NCI-H226 (cell line): ENCODE measurements around the gene FGD4.

Source experiments
- DNase-seq: peaks from one replicate; pipeline ENCODE4 v3.0.0-alpha.2; 2015

FGD4 gene

DNA sequence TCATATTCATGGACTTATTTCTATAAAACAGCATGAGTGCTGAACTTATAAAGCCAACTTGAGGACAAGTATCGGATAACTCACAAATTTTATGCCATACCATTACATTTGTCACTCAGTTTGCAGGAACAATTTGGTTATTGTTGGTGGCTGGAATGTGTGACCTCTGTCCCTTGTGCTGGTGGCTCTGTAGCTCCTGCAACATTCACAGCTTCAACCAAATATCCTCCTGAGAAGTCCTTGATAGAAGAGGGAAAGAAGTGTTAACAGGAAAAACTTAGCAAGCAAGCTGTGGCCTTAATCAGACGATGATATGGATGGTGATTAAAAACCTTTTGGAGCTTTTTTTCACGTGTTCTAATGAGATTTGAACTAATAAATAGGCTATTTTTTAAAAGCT lies 218.8 kb downstream of the FGD4 start:
- no peak for DNase-seq

DNA sequence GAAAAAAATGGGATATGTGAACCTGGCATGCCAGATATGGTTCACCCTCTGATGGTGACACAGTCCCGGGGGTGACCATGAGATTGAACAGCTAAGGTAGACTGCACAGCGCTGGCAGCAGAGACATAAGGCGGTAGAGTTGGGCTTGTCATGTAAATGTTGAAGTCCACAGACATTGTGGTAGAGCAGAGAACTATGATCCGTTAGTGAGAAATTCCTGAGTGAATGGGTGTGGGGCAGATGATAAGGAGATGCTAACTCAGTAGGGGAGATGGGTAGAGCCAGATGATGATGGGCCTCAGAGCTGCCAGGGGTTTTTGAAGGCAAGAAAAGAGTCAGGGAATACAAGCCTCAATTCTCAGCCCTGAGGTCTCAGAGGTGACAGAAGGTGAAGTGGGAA lies 228.6 kb downstream of the FGD4 start:
- DNase-seq, result no peak

- DNase-seq, result no peak
Measured at GRCh38 chr12:32641287-32641901, 242.0 kb downstream of the FGD4 start.

DNA sequence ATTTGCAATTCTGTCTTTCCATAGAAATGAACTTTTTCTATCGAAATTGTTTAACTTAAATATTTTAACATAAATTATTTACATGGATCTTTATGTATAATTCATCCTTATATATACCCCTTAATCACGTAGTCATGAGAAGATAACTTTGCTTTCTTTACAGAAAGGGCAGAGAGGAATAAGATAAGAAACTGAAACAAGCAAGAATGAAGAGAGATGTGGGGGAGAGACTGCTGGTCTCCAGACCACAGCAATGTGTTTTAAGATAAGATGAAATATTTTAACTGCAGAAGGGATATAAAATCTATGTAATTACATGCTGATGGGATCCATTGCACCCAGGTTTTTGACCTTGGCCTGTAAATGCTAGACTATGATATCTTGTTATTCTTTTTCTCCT lies 245.1 kb downstream of the FGD4 start:
- DNase-seq, result peak; percentile 73

DNA sequence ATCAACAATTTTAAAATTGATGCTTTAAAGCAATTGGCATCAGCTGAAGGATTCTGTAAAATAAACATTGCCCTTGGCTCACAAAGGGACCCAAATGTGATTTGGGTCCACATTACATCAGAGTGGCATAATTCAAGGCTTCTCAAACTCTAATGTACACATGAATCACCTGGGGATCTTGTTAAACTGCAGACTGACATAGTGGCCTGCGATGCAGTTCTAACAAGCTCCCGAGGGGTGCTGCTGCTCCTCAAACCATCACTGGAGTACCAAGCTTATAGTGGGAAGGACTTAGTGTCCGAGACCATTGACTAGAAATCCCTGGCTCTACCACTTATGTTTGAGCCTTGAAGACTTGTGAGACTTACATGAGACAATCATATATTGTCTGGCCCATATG lies 247.9 kb downstream of the FGD4 start:
- DNase-seq, result no peak

DNA sequence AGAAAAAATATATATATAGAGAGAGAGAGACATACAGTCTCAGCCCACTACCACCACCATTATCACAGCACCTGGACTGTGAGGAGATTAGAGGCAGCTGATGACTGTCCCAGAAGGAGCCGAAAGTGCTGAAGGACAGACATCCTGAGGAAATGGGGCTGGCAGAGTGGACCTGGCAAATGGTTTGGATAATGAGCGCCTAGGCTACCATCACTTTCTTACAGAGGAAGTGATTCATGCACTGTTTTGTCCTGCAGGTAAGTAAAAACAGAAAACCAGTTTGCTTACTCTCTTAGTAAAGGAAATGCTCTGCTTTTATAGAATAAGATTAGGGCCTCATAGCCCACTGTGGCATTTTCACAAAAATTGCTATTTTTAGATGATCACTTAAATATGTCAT lies 251.2 kb downstream of the FGD4 start:
- no peak for DNase-seq

GRCh38 chr12:32651151-32651955 lies 252.0 kb downstream of the FGD4 start:
- DNase-seq, result no peak

DNA sequence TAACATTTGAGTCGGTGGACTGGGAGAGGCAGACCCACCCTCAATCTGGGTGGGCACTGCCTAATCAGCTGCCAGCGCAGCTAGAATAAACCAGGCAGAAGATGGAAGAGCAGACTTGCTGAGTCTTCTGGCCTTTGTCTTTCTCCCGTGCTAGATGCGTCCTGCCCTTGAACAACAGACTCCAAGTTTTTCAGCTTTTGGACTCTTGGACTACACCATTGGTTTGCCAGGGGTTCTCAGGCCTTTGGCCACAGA lies 252.5 kb downstream of the FGD4 start:
- DNase-seq, result no peak

DNA sequence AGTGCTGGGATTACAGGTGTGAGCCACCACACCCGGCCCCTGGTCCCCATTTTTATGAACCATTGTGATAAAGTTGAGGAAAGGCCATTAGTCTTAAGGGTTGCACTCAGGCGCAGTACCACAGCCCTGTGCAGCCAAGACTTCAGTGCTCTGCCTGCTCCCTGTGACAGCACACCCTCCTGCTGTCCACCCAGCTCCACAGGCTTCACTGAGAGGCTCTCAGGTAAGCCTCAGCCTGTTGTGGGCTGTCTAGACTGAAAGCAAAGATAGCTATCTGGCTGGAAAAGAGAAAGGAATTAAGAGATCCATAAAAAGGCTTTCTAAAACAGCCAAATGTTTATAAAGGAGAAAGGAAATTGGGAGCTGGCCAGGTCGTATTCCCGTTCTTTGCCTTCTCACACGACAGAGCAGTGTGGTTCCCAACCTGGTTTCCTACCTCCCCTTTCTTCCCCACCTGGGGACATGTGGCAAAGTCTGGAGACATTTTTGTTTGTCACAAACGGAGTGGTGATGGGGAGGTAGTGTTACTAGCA lies 260.6 kb downstream of the FGD4 start:
- DNase-seq, result no peak

GRCh38 chr12:32661706-32662105 lies 262.3 kb downstream of the FGD4 start:
- no peak for DNase-seq

DNA sequence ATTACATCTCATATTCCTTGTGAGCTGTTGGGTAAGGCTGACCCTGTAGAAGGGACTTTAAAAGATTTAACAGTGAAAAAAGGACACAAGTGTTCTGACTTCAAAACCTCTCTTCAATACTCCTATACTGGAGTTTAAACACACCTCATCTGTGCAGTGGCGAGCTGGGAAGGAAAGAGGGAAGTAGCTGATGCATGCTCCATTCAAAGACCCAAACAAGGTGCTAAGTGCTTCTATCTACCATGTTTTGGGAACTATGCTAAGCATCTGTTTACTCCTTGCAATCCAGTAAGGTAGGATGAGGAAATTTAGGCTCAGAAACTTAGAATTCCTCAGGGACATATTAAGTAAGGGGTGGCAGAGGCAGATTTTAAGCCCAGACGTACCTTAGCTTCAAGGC lies 263.3 kb downstream of the FGD4 start:
- no peak for DNase-seq

GRCh38 chr12:32666018-32666417 lies 266.7 kb downstream of the FGD4 start:
- DNase-seq, result no peak

DNA sequence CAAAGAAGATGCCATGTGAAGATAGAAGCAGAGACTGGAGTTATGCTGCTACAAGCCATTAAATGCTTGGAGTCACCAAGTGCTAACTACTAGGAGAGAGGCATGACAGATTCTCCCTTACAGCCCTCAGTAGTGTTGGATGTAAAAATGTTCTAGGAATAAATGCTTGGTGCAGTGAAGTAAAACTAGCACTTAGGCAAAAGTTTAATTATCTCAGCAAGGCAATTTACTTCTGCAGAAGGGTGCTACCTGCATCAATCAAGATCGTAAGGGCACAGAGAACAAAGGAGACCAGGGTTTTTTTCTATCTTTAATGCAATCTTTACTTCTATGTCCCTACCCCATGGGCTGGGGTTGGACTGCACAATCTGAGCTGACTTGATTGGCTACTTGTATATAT lies 270.2 kb downstream of the FGD4 start:
- DNase-seq, result no peak

DNA sequence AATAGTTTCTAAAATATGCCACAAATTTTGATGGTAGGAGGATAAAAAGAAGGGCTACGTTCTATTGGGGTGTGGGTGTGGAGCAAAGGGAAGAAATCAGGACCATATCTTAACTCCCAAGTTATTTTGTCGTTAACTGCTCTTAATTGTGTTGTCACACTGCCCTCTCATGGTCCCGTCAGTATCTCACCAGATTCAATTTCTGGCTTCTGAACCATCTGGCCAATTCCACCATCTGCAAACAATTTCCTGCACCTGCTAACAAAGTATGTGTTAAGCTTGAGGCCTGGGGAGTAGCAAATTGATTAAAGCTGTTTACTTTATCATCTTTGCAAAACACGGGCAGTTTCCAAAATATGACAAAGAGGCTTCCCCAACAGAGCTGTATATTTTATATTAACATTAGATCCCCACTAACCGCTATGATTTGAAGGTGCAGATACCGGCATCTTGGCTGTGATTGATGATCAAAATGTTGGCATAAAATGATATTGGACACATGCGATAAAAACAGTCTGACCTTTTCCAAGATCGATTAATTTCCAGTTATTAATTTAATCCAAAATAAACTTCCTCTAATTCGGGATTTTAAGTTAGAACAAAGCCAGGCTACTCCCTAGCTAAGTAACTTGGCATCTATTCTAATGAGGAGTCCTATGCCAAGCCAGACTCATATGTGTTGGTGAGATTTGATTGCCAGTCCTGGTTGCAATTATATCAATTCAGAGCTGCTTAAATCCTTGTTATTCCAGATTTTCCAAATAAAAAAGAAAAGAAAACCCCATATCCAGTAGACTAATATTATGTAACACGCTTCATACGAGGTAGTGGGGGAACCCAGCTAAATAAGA lies 272.8 kb downstream of the FGD4 start:
- DNase-seq, result peak; percentile 24

DNA sequence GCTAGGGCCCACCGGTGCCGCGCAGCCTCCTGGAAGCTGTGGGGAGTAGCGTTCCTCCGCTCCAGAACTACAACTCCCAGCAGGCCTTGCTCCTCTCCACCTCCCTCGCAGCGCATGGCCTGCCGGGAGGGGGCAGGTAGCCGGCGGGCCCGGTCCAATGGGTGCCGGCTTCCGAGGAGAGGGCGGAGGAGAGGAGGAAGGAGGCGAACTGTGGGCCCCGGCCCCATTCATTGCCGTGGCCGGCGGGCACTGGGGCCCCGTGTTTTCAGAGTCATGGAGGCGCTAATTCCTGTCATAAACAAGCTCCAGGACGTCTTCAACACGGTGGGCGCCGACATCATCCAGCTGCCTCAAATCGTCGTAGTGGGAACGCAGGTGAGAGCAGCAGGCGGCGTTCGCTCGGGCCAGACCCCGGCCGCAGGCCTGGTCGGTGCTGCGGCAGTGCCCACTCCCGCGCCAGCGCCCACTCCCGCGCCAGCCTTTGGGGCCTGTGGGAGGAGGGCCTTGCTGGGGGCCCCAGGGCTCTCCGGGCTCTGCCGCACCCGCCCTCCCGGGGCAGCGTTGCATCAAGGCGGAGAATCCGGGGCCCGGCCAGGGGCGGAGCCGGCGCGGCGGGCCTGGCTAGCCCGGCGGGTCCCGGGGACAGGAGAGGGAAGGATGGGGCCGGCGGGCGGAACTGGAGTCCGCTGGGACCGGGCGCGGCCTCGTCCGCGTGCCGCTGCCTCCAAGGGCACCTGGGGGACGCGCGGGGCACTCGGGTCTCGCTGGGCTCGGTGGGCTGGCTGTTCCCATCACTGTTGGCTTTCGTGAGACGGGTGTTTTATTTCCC lies 279.9 kb downstream of the FGD4 start, which contains the start of gene DNM1L:
TSS of gene DNM1L (plus strand) at position 211 of the 829 bp plus-strand sequence. CDS start at position 274, 63 bp downstream.
- peak; percentile 97 for DNase-seq

GRCh38 chr12:32679920-32680237 lies 280.5 kb downstream of the FGD4 start:
- no peak for DNase-seq

GRCh38 chr12:32680787-32681186 lies 281.4 kb downstream of the FGD4 start:
- no peak for DNase-seq

DNA sequence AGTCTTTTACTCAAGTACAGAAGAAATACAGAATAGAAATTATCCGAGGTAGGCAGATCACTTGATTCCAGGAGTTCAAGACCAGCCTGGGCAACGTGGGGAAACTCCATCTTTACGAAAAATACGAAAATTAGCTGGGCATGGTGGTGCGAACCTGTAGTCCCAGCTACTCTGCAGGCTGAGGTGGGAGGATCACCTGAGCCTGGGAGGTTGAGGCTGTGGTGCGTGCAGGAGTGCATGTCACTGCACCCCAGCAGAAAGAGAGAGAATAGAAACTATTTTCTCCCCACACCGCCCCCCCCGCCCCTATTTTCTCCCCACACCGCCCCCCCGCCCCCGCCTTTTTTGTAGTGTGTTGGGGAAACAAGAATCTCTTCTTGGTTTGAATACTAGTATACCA lies 281.9 kb downstream of the FGD4 start:
- no peak for DNase-seq

DNA sequence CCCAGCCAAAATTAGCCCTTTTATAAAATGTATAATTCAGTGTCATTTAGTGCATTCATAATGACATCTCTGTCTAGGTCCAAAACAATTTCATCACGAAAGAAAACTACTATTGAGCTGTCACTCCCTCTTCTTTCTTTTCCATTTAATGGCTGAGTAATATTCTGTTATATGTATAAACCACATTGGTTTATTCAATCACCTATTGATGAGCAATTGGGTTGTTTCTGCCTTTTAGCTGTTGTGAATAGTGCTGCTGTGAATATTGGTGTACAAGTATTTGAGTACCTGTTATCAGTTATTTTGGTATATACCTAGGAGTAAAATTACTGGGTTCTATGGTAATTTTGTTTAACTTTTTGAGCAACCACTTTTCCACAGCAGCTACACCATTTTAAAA lies 287.0 kb downstream of the FGD4 start:
- DNase-seq, result no peak

- no peak for DNase-seq
Measured at GRCh38 chr12:32688786-32689185, 289.4 kb downstream of the FGD4 start.

DNA sequence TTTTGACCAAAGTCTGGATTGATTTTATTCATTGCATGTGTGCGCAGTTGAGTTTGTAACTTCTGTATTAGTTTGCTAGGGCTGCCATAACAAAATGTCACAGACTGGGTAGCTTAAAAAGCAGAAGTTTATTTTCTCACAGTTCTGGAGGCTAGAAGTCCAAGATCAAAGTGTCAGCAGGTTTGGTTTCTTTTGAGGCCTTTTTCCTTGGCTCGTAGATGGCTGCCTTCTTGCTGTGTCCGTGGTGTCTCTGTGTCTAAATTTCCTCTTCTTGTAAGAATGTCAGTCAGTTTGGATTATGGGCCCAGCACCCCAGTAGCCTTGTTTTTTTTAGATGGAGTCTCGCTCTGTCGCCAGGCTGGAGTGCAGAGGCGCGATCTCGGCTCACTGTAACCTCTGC lies 291.6 kb downstream of the FGD4 start:
- no peak for DNase-seq

DNA sequence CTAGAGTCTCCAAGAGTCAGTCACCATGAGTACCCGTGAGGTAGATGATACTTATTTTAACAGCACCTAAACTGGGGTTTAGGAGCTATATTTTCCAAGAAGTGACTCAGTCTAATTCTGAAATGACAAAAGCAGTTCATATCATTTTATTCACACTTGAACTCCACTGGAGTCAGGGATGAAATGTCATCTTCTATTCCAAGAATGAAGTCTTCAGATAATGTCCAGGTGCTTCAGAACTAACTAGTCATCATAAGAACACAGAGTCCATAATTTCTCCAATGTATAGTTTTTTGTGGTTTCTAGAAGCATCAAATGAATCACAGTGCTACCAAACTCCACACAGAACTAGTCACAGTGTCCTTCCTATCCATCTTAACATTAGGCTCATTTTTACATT lies 293.0 kb downstream of the FGD4 start:
- no peak for DNase-seq

DNA sequence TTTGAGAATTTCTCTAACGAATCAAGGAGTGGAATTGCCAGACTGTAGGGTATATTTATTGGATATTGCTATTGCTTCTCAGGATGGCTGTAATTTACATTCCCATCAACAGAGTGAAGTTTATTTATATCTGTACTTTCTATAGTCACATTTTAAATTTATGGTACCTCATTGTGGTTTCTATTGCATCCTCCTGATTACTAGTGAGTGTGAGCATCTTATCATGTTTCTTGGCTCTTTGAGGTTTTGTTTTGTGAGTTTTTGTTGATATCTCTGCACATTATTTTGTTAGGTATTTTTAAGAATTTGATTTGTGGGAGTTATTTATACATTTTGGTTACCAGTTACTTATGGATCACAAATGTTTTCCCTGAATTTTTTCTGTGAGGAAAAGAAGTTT lies 293.7 kb downstream of the FGD4 start:
- no peak for DNase-seq
